ENCODE results near the gene HDAC8.

HDAC8 gene

DNA sequence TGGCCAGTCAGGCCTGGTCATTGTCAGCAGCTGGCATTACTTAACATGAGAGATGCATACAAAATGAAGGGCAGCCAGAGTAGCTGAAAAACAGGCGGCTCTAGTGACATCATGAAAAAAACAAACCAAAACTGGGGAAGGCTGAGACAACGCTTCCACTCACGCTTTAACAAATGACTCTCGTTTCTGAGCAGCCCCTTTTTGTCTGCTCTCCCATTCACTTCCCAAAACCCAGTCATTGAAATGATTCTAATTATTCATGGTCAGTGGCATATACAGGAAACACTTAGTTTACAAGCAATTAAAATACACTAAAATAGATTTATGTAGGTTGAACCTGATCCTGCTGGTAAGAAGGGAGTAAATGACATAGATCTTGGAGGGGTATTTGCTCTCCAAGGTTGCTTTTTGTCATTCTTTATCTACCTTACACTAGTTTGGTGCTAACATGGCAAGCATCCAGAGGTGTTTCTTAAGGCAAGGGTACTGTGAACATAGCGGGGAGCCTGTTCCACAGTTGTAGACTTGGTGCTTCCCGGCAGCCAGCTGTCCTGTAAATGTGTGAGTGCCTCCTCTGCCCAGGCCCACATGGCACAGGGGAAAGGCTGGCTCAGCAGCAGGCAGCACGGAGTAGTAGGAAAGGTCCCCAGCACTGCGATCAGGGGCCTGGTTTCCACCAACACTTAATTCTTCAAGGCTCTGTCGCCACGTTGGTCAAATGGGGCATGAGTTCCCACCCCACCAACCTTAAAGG is 205.8 kb downstream of the HDAC8 start:
- no peak overlapping the region for H3K4me3 ChIP-seq (replicated peaks; ENCODE audit: low read depth, low read length)
- no peak for TF ChIP-seq CTCF (IDR thresholded peaks at IDR 0.05; ENCODE audit: low read length, missing control alignments)
- no peak for DNase-seq (ENCODE audit: low read depth)

- no peak for DNase-seq (ENCODE audit: low read depth)
- TF ChIP-seq CTCF (IDR thresholded peaks at IDR 0.05; ENCODE audit: low read length, missing control alignments) = no peak
- H3K4me3 ChIP-seq (replicated peaks; ENCODE audit: low read depth, low read length) = no peak overlapping the region
These were observed 206.5 kb downstream of the HDAC8 start for GRCh38 chrX:72366178-72366577.

- no peak overlapping the region for H3K4me3 ChIP-seq (replicated peaks; ENCODE audit: low read depth, low read length)
- TF ChIP-seq CTCF (IDR thresholded peaks at IDR 0.05; ENCODE audit: low read length, missing control alignments) = no peak
- no peak for DNase-seq (ENCODE audit: low read depth)
These were observed 207.5 kb downstream of the HDAC8 start for GRCh38 chrX:72365126-72365525.

DNA sequence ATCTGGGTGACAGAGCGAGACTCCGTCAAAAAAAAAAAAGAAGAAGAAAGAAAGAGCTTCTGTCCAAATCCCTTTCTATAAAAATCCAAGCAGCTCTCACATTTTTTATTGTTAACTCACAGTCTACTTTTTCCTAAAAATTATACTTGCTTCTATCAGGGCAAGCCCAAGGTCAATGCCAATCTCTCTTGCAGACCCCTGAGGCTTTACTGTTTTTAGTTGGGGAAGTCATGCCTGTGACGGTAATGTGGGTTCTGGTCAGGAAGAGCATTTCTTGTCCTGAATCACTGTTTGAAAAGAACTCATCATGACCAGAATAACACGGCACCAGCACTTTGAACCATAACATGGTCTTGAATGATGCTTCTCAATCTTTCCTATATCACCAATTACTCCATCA is 212.3 kb downstream of the HDAC8 start:
- TF ChIP-seq CTCF (IDR thresholded peaks at IDR 0.05; ENCODE audit: low read length, missing control alignments) = no peak
- DNase-seq (ENCODE audit: low read depth) = no peak
- no peak overlapping the region for H3K4me3 ChIP-seq (replicated peaks; ENCODE audit: low read depth, low read length)

GRCh38 chrX:72358313-72358712 is 214.3 kb downstream of the HDAC8 start:
- H3K4me3 ChIP-seq (replicated peaks; ENCODE audit: low read depth, low read length) = no peak overlapping the region
- peak; percentile 10 for DNase-seq (ENCODE audit: low read depth)
- no peak for TF ChIP-seq CTCF (IDR thresholded peaks at IDR 0.05; ENCODE audit: low read length, missing control alignments)

GRCh38 chrX:72352786-72353185 is 219.9 kb downstream of the HDAC8 start:
- TF ChIP-seq CTCF (IDR thresholded peaks at IDR 0.05; ENCODE audit: low read length, missing control alignments) = no peak
- no peak for DNase-seq (ENCODE audit: low read depth)
- no peak overlapping the region for H3K4me3 ChIP-seq (replicated peaks; ENCODE audit: low read depth, low read length)

Data from fibroblast of pulmonary artery (primary cell).